Stomach (tissue), 4 donors: ENCODE data around the gene USP40.

Source experiments
- EP300 ChIP-seq: sonication (generic); formaldehyde crosslinking; IDR thresholded peaks from one replicate; pipeline ENCODE4 v1.6.1; 2017; ENCODE audit warnings: antibody characterized with exemption
- POLR2A ChIP-seq, 4 donors: fragments of 450-650 bp; IDR thresholded peaks; one replicate each; pipeline ENCODE4 v1.6.1; 2016; ENCODE audit warnings: antibody characterized with exemption in 4 of 4, control low read depth in 2 of 4, mild to moderate bottlenecking in 1 of 4, moderate library complexity in 1 of 4
- POLR2AphosphoS5 ChIP-seq, 3 donors: sonication (generic); formaldehyde crosslinking; IDR thresholded peaks; one replicate each; pipeline ENCODE4 v1.6.1; 2016; ENCODE audit warnings: antibody characterized with exemption in 3 of 3
- TF ChIP-seq, protein P1 (sequence below), 7 experiments: fragments of 450-650 bp in 4 of 7; fragments of 200-600 bp in 3 of 7; sonication (generic) in 3 of 7; IDR thresholded peaks; one replicate each; pipeline ENCODE4 v1.5.1; 2016 to 2019; ENCODE audit warnings: antibody characterized with exemption in 7 of 7, control low read depth in 2 of 7, mild to moderate bottlenecking in 1 of 7

DNA sequence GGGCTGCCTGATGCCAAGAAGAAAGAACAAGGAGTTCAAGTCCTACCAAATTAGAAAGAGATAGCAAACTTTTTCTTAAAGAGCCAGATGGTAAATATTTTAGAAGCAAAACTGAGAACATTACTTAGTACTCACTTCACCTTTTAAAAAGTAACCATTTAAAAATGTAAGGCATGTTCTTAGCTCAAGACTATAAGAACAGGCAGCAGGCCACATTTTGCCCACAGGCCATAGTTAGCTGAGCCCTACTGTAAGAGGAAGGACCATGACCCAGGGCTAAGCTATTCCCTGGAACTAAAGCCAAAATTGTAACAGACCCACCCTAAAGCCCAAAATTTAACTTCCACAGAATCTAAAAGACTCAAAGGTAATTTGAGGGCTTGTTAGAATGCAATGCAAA, 31.3 kb downstream of the USP40 start:
- TF ChIP-seq POLR2AphosphoS5 (IDR thresholded peaks at IDR 0.05) (no peak), POLR2A (IDR thresholded peaks at IDR 0.05) (no peak), EP300 (no peak)
- TF ChIP-seq, protein P1, sequence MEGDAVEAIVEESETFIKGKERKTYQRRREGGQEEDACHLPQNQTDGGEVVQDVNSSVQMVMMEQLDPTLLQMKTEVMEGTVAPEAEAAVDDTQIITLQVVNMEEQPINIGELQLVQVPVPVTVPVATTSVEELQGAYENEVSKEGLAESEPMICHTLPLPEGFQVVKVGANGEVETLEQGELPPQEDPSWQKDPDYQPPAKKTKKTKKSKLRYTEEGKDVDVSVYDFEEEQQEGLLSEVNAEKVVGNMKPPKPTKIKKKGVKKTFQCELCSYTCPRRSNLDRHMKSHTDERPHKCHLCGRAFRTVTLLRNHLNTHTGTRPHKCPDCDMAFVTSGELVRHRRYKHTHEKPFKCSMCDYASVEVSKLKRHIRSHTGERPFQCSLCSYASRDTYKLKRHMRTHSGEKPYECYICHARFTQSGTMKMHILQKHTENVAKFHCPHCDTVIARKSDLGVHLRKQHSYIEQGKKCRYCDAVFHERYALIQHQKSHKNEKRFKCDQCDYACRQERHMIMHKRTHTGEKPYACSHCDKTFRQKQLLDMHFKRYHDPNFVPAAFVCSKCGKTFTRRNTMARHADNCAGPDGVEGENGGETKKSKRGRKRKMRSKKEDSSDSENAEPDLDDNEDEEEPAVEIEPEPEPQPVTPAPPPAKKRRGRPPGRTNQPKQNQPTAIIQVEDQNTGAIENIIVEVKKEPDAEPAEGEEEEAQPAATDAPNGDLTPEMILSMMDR (IDR thresholded peaks at IDR 0.05), result no peak
